ENCODE results near the gene SNTG2.

Gene SNTG2

GRCh38 chr2:926896-927295 lies 23.8 kb upstream of the SNTG2 start:
- no peak for DNase-seq

GRCh38 chr2:929011-929735 lies 21.5 kb upstream of the SNTG2 start:
- no peak for DNase-seq

DNA sequence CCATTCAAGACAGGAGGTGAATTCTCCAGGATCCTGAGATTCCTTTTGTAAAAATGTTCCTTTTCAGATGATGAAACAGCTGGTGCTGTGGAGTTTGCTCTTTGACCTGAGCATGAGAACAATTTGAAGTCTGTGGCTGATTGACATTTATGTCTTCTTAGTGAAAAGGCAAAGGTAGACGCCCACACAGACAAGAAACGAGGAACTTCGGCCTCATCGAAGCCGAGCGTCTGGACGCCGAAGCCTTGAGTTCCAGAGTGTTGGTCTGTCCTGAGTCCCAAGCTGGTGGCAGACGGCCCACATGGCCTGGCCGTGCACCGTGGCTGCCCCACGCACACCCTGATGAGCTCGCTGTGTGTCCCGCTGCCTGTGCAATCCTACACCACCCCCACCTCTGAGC lies 20.7 kb upstream of the SNTG2 start:
- DNase-seq: no peak

DNA sequence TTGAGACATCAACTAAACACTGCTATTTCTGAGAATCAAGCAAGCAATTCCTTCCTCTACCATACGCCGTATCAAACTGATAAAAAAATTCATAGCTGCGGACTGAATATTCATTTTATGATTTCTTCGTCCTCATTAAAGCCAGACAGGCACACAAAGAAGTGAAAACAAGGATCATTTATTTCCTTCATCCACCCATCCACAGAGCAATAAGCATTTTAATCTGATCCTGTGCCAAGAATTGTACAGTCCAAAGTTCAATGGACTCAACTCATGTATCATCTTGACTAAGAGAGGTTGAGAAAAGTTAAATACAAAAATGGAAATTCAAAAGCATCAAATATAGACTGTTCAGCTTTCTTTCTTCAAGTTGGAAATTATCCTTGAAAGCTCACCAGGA lies 19.7 kb upstream of the SNTG2 start:
- DNase-seq: no peak

DNA sequence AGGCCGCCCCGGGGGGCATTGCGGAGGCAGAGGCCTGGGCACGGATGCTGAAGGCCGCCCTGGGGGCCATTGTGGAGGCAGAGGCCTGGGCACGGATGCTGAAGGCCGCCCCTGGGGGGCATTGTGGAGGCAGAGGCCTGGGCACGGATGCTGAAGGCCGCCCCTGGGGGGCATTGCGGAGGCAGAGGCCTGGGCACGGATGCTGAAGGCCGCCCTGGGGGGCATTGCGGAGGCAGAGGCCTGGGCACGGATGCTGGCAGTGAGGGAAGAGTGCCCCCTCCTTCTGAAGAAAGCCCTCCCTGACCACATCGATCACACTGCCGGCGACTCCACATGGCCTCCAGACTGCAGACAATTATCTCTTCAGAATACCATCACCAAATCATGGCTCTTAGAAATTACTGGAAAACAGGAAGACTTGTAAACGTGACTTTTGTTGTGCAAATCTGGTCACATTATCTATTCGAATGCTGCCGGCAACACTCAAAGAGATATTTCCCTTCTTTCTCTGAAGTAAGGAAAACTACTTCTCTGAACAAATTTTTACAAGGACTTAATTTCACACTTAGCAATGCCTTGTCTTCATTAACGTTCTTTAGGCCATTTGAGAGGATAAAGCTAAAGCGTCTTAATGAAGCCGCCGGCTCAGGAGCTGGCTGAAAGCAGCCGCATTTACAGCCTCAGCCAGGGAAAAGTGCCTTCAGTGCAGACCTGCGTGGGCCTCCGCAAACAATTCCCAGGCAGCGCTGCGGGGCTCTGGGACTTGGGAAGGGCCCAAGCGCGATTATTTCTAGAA lies 18.1 kb upstream of the SNTG2 start:
- no peak for DNase-seq

- DNase-seq: no peak
Observed at GRCh38 chr2:933734-934295, 16.8 kb upstream of the SNTG2 start.

GRCh38 chr2:937530-937929 lies 13.1 kb upstream of the SNTG2 start:
- DNase-seq: no peak

DNA sequence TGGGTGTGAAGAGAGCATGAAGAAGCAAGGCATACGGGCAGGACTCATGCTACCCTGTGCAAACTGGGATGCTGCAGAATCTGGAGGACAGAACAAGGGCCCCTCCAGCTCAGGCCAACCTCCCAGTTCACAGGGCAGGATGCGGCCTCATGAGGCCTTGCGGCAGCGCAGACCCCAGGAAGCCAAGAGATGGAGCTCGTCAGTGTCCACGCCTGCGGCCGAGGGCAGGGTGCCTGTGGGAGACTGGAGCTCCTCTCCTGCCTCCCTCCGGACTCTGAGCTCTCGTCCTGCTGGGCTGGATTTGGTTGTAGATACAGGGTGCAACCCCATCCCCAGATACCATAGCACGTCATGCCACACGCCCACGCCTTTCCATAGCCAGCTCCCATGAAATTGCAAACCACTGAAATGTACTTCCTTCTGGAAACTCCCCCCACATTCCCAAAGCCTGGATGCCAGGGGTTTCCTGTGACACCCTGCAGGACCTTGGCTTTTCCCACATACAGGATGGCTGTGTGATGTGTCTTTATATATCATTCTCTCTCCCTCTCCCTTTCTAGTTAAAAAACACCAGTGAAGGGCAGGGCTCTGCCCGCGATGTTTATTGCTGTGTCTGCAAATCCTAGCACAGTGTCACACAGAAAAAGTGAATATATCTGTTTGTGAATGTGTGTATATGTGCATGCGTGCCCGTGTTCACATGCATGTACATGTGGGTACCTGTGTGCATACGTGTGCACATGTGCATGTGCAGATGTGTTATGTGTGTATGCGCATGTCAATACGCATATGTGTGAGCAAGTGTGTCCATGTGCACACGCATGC lies 12.3 kb upstream of the SNTG2 start:
- no peak for DNase-seq

DNA sequence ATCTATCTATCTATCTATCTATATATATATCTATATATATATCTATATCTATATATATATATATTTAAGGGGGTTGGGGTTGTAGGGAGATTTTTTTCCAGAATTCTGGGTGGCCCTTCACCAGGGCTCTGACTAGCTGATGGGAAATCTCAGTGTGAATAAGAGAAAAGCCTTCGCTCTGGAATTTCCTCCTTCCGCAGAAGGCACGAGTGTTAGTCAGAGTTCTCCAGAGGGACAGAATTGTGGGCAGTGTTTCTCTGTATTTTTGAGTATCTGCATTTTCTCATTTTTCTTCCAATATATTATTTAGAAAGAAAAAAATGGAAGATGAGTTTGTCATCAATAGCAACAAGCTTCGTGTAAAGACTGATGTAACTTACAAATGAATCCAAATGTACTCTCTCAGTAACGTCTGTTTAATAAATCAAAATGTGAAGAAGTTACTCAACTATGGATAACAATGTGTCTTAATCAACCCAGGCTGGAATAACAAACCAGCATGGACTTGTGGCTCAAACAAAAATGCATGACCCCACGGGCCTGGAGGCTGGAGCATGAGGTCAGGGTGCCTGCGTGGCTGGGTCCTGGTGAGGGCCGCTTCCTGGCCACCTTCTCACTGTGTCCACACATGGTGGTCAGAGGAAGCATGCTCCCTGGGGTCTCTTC lies 10.6 kb upstream of the SNTG2 start:
- no peak for DNase-seq

DNA sequence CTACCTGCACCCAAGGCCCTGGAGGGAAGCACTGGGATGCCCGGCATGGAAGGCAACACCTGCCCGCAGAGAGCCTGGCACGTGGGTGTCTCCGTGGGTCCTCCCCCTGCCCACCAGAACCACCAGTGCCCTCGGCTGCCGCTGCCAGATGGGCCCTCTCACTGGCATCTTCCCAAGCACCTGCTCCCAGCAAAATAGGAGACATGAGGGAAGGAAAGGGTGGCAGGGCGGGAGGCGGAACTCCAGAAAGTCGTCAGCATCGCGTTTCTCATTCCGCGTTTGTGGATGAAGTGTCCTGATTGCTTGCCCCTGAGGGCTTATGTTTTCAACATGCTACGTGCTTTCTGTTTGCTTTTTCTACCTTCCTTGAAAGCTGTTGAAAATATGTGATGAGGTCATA lies 8.8 kb upstream of the SNTG2 start:
- no peak for DNase-seq

GRCh38 chr2:942775-943460 lies 7.7 kb upstream of the SNTG2 start:
- no peak for DNase-seq

DNA sequence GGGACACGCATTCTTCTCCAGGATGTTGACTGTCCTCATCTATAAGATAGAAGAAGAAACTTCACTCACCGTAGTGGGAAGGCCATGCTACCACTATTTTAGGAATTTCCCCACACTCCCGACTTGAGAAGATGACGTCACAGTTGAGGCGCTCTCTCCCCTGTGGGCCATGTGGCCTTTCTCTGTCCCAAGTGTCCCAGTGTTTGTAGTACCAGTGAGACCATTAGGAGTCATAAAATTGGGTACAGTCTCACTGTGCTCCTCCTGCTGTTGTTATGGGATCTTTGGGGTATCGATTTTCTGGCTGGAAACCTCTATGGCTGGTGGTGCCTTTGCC lies 7.2 kb upstream of the SNTG2 start:
- DNase-seq: no peak

DNA sequence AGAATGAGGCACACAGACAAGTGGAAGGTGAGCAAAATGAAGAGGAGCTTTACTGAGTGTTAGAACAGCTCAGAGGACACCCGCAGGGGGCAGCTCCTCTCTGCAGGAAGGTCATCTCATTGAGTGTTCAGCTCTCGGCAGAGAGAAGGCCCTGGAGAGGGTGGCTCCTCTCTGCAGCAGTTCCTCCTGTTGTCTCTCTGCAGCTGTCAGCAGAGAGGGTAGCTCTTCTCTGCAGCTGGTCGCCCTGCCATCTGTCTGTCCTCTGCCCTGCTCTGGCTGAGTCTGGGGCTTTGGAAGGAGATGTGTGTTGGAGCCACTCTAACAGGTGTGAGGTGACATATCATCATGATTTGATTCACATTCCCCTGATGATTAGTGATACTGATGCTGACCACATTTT lies 6.8 kb upstream of the SNTG2 start:
- no peak for DNase-seq

DNA sequence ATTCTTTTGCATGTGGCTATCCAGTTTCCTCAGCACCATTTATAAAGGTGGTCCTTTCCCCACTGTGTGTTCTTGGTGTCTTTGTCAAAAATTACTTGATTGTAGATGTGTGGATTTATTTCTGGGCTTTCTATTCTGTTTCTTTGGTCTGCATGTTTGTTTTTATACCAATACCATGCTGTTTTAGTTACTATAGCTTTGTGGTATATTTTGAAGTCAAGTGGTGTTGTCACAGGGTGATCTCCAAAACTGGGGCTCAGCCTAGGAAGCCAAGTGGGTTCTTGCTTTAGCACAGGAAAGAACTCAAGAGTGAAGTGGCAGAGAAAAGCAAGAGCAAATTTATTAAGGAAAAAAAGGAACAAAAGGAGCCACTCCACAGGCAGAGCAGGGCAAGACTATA lies 6.0 kb upstream of the SNTG2 start:
- no peak for DNase-seq

DNA sequence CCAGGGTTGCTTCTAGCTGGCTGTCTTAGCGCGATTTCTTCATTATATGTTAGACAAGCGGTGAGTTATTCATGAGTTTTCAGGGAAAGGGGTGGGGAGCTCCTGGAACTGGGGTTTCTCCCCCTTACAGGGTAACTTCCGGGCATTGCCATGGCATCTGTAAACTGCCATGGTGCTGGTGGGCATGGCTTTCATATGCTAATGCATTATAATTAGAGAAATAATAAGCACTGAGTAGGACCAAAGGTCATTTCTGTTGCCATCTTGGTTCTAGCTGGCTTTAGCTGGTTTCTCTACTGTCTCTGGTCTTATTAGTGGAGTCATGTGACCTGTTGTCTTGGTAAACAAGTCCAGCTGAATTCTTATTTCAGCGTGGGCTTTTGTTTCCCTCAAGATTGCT lies 5.5 kb upstream of the SNTG2 start:
- DNase-seq: no peak

DNA sequence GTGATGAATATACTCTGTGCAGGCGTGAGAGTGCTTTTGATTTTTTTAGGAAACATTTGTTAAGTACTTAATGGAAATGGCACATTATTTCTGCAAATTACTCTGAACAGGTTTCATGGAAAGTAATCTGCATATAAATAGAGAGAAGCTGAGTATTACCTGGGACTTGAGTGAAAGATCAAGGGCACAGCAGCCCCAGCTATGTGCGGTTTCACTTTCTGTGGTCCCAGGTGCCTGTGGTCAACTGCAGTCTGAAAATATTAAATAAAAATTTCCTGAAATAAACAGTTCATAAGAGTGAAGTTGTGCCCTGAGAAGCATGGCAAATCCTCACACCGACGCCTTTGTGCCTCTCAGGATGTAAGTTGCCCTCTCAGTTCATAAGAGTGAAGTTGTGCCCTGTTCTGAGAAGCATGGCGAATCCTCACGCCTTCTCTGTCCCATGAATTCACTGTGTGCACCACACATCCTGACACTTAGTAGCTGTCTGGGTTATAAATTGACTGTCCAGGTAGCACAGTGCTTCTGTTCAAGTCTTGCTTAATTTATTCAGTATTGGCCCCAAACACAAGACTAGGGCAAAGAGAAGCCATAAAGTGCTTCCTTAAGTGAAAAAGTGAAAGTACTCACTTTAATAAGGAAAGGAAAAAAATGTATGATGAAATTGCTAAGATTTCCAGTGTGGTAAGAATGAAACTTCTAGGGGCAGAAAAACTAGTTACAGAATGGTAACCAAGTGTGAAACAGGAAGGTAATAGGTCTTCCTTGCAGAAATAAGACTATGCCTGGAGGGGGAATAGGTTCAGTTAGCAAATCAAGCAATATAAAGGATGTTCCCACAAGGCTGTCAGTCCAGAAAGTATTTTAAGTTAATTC lies 4.3 kb upstream of the SNTG2 start:
- peak; percentile 10 for DNase-seq

GRCh38 chr2:949384-950079 lies 1.1 kb upstream of the SNTG2 start:
- DNase-seq: no peak

DNA sequence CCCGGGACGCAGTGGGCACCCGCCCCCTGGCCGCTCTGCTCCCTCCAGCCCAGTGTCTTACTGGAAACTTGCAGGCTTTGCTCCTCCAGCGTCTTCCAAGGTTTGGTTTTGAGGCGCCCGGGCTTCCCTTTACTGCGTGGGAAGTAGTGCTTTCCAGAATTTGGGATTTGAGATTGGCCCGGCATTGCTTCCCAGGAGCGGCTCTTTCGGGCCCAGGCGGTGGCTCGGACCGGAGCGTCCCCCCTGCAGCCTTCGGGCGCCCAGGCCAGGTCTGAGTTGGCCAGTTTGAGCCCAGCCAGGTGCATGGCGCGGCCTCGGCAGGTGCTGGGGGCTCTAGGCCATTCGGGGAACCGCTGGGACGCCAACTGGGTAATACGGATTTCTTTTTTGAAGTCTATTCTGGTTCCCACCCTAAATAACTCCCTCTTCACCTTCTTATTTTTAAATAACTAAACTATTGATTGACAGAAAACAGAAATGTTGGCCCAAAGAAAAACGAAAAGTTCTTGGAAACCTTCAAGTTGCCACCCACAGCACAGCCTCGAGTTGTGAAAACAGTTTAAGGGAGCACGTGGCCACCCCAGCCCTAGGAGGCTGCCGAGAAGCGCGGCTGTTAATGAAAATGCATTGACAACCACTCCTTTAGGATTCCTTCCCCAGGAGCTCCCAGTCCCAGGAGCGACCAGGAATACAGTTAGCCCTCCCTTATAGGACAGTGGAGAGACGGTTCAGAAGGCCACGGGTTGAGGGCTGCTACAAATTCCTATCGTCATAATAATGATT lies 766 bp downstream of the SNTG2 start:
- no peak for DNase-seq

DNA sequence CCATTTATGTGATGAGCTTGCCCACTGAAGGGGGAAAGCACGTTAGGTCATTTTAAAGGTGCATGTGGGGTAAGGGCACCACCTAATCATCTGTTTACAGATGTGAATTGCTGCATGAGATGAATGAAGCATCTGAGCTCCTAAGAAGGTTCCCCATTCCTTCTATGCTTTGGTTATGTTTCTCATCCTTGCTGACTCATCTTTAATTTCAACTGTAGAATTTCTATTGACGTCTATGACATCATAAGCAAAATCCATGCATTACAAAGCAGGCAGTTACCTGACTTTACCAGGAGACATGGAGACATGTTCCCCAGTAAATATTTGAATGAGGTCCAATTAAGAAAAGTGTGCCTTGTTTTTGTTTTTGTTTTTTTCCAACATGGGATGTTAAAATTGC lies 2.8 kb downstream of the SNTG2 start:
- DNase-seq: no peak

All from suppressor macrophage treated with lipopolysaccharide for 4 hours (primary cell).